CD4-positive, alpha-beta T cell (primary cell): ENCODE results near the gene STARD13. TPM values are rescaled to one million over a fixed set of nuclear protein-coding genes. Genes with fewer than 3 reads are reported as not detected.

ENCODE experiments used
- ATAC-seq: fragments of 200-7000 bp; cut with Tn5 transposase; one replicate; pipeline ENCODE4 v1.10.0; 2022; ENCODE audit warnings: mild to moderate bottlenecking; ENCODE audit not compliant: poor library complexity
- CTCF ChIA-PET: fragments of 350-600 bp; sonication (Branson Sonifier 250); formaldehyde crosslinking; loops from one replicate; lab custom pipeline; 2021; ENCODE audit warnings: antibody characterized with exemption, inconsistent platforms; lab: Charles Lee
- POLR2A ChIA-PET: fragments of 350-600 bp; sonication (Branson Sonifier 250); formaldehyde crosslinking; loops from one replicate; lab custom pipeline; 2021; ENCODE audit warnings: antibody characterized with exemption, inconsistent platforms; lab: Charles Lee
- DNase-seq, 14 experiments: peaks; one replicate each; pipeline ENCODE4 v3.0.0-alpha.2; 2013 to 2020; ENCODE audit warnings: mixed read lengths in 2 of 14
- H3K27ac ChIP-seq, 2 donors: one replicate each; pipeline versions ENCODE4 v1.5.1 to v1.7.0; 2013; ENCODE audit warnings: low read length in 2 of 2, low read depth in 1 of 2, mild to moderate bottlenecking in 1 of 2
- H3K27me3 ChIP-seq, 2 experiments: 1 replicate in 1 of 2; 2 replicates in 1 of 2; pipeline versions ENCODE4 v1.6.1 to v1.7.0; 2013; ENCODE audit warnings: low read length in 2 of 2, control low read depth in 1 of 2, mild to moderate bottlenecking in 1 of 2, moderate library complexity in 1 of 2; ENCODE audit not compliant: insufficient read depth in 2 of 2, control insufficient read depth in 1 of 2
- H3K36me3 ChIP-seq: one replicate; pipeline ENCODE4 v1.6.1; 2013; ENCODE audit warnings: low read length, control low read depth; ENCODE audit not compliant: insufficient read depth
- H3K4me1 ChIP-seq: one replicate; pipeline ENCODE4 v1.6.1; 2013; ENCODE audit warnings: low read length, control low read depth; ENCODE audit not compliant: insufficient read depth
- H3K4me3 ChIP-seq: one replicate; pipeline ENCODE4 v1.5.1; 2013; ENCODE audit warnings: mild to moderate bottlenecking, low read length, moderate library complexity
- H3K9me3 ChIP-seq, 2 experiments: 1 replicate in 1 of 2; 2 replicates in 1 of 2; pipeline versions ENCODE4 v1.6.1 to v1.7.0; 2013; ENCODE audit warnings: low read length in 2 of 2, mild to moderate bottlenecking in 2 of 2, control low read depth in 1 of 2, moderate library complexity in 1 of 2; ENCODE audit not compliant: control insufficient read depth in 1 of 2, insufficient read depth in 1 of 2
- H3K27ac Mint-ChIP-seq: one replicate; pipeline ENCODE4 v1.8.0; 2020; ENCODE audit warnings: mixed read lengths
- H3K27me3 Mint-ChIP-seq: one replicate; pipeline ENCODE4 v1.8.0; 2021; ENCODE audit warnings: mixed read lengths
- H3K36me3 Mint-ChIP-seq: one replicate; pipeline ENCODE4 v1.8.0; 2021; ENCODE audit warnings: low read depth, mixed read lengths
- H3K4me1 Mint-ChIP-seq: one replicate; pipeline ENCODE4 v1.8.0; 2021; ENCODE audit warnings: low read depth, mixed read lengths
- H3K4me3 Mint-ChIP-seq: one replicate; pipeline ENCODE4 v1.8.0; 2020; ENCODE audit warnings: mild to moderate bottlenecking, mixed read lengths
- H3K9me3 Mint-ChIP-seq: one replicate; pipeline ENCODE4 v1.8.0; 2020; ENCODE audit warnings: mixed read lengths
- intact Hi-C, 2 experiments: fragments of 100-400 bp; cut with DNase I in 1 of 2; cut with micrococcal nuclease in 1 of 2; formaldehyde crosslinking; loops; one replicate each; pipeline versions ENCODE4 v1.15.1 to v1.9.0; 2023 to 2025; cut with DNase I, micrococcal nuclease
- total RNA-seq, 174 experiments: library from RNA in 2 of 174; stranded (reverse) in 2 of 174; gene quantifications; one replicate each; pipeline ENCODE4 v1.2.3 and lab custom pipeline; 2021 to 2026
- TF ChIP-seq, protein P1 (sequence below): fragments of 200-600 bp; IDR thresholded peaks from one replicate; pipeline ENCODE4 v1.8.0; 2022; ENCODE audit warnings: antibody characterized with exemption, mild to moderate bottlenecking

Gene STARD13
- total RNA-seq, 2 experiments from 2014 or later: not detected

GRCh38 chr13:33326246-33326645 is 40.7 kb upstream of the STARD13 start:
- Histone ChIP-seq H3K4me1 (no peaks in the 10 kb centered on the region), H3K27ac (no peak overlapping the region), H3K27me3 (no peaks in the 10 kb centered on the region), H3K4me3 (no peak overlapping the region), H3K36me3 (no peaks in the 10 kb centered on the region), H3K9me3 (no peaks in the 10 kb centered on the region)
- H3K27ac Mint-ChIP-seq: no peak overlapping the region
- ChIA-PET CTCF (interaction anchor here (0.7 kb wide), 1 partner anchor 308 kb away, joined by 3 read pairs; no protein-coding TSS in a partner anchor), POLR2A (no interaction called here)
- H3K36me3 Mint-ChIP-seq: no peaks in the 10 kb centered on the region
- TF ChIP-seq, protein P1, sequence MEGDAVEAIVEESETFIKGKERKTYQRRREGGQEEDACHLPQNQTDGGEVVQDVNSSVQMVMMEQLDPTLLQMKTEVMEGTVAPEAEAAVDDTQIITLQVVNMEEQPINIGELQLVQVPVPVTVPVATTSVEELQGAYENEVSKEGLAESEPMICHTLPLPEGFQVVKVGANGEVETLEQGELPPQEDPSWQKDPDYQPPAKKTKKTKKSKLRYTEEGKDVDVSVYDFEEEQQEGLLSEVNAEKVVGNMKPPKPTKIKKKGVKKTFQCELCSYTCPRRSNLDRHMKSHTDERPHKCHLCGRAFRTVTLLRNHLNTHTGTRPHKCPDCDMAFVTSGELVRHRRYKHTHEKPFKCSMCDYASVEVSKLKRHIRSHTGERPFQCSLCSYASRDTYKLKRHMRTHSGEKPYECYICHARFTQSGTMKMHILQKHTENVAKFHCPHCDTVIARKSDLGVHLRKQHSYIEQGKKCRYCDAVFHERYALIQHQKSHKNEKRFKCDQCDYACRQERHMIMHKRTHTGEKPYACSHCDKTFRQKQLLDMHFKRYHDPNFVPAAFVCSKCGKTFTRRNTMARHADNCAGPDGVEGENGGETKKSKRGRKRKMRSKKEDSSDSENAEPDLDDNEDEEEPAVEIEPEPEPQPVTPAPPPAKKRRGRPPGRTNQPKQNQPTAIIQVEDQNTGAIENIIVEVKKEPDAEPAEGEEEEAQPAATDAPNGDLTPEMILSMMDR: no peak
- peaks cover 8% of the 10 kb centered on the region for H3K27me3 Mint-ChIP-seq
- DNase-seq: no peak
- intact Hi-C loops: no loop called here
- no peak overlapping the region for H3K4me3 Mint-ChIP-seq
- no peaks in the 10 kb centered on the region for H3K4me1 Mint-ChIP-seq
- no peak for ATAC-seq
- no peaks in the 10 kb centered on the region for H3K9me3 Mint-ChIP-seq

DNA sequence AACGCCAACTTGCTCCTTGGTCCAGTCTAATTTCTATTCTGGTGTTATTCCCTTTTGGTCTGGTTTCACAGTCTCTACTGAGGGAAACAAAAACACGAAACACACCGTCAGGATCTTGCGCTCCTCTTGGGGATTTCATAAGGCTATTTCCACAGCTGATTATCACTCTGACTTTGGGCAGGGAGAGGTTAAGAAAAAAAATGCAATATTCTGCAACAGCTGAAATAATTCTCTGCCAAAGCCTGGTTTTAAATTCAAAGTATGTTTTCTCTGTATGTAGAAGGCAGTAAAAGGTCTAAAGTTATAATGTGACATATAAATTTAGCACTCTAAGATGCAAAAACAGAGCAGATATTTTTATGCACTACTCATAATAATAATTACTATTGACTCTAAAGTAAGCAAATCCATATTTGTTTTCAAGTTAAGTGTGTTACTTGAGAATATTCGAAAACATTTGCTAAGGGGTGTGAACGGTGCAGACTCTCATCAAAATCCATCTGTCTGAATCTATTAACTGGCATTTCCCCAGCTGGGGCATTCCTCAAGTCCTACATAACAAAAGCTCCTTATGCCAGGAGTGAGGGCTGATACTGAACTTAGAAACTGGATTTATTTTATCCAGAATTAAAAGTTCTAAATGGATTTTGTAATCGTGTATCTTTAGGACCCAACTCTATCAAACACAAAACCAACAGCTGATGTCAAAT is 38.4 kb upstream of the STARD13 start:
- no peaks in the 10 kb centered on the region for H3K9me3 ChIP-seq
- DNase-seq (no peak), ATAC-seq (no peak)
- no peak overlapping the region for H3K4me3 ChIP-seq
- no peaks in the 10 kb centered on the region for H3K36me3 Mint-ChIP-seq
- H3K4me3 Mint-ChIP-seq: no peak overlapping the region
- ChIA-PET POLR2A (no interaction called here), CTCF (no interaction called here)
- H3K27me3 ChIP-seq: no peaks in the 10 kb centered on the region
- intact Hi-C loops: no loop called here
- TF ChIP-seq, protein P1: no peak
- H3K36me3 ChIP-seq: no peaks in the 10 kb centered on the region
- peaks cover 7% of the 10 kb centered on the region for H3K27me3 Mint-ChIP-seq
- no peak overlapping the region for H3K27ac Mint-ChIP-seq
- H3K4me1 Mint-ChIP-seq: no peaks in the 10 kb centered on the region
- no peak overlapping the region for H3K27ac ChIP-seq
- H3K9me3 Mint-ChIP-seq: no peaks in the 10 kb centered on the region
- H3K4me1 ChIP-seq: no peaks in the 10 kb centered on the region

DNA sequence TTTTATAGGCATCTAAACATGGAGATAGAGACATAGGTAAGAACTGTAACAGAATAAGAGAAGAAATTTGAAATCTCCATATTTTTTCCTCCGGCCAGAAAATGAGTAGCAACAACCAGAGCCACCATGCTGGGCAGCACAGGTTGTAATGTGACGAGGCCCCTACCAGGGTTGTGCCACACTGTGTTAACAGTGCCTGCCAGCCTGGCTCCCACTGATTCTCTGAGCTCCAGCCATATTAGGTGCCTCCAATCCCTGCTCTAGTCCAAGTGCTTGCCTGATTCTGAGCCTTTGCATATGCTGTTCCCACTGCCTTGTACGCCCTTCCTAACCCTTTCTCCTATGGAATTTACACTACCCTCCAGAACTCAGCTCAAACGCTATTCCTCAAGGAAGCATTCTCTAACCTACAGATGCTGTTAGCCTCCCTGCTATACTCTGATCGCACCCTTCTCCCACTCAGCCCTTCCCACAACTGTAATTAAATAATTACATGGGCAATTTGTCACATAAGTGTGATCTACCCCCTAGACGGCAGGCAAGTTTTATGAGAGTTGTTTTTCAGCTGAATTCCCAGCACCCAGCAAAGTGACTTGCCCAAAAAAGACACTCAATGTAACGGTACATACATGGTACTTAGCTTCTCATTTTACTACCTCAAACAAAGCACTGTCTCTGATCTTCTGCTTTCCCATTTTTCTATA is 37.6 kb upstream of the STARD13 start:
- ChIA-PET POLR2A (no interaction called here), CTCF (no interaction called here)
- H3K4me1 ChIP-seq: no peaks in the 10 kb centered on the region
- H3K27ac ChIP-seq: no peak overlapping the region
- Mint-ChIP-seq H3K27ac (no peak overlapping the region), H3K36me3 (no peaks in the 10 kb centered on the region), H3K27me3 (peaks cover 8% of the 10 kb centered on the region), H3K9me3 (no peaks in the 10 kb centered on the region), H3K4me3 (no peak overlapping the region), H3K4me1 (no peaks in the 10 kb centered on the region)
- ATAC-seq (no peak), DNase-seq (no peak)
- H3K9me3 ChIP-seq: no peaks in the 10 kb centered on the region
- no peak overlapping the region for H3K4me3 ChIP-seq
- TF ChIP-seq, protein P1: no peak
- H3K36me3 ChIP-seq: no peaks in the 10 kb centered on the region
- intact Hi-C loops: no loop called here
- no peaks in the 10 kb centered on the region for H3K27me3 ChIP-seq
